ENCODE measurements around the gene DHX34. TPM values are rescaled to one million over a fixed set of nuclear protein-coding genes. Genes with fewer than 3 reads are reported as not detected.

Gene DHX34
- polyA plus RNA-seq, 4 donors, result 6.5 to 13.9 (median 9.4) TPM

GRCh38 chr19:47309608-47310007, 39.5 kb upstream of the DHX34 start, which contains the start of gene C5AR1:
Gene C5AR1, plus strand, starts transcription at chr19:47309861. Its CDS starts 35 bp downstream, at chr19:47309896.
- H3K27ac ChIP-seq (ENCODE audit: low read depth in 1 of 3, low read length in 2 of 3), result no peak within 1 kb of the TSS
- FAIRE-seq, result no peak
- DNase-seq, result no peak
- no peaks in the 10 kb centered on the region for H3K36me3 ChIP-seq (ENCODE audit: control insufficient read depth in 3 of 3, insufficient read depth in 2 of 3, low read depth in 1 of 3, low read length in 3 of 3)
- H3K27me3 ChIP-seq (ENCODE audit: control insufficient read depth in 3 of 3, insufficient read depth in 3 of 3, low read length in 3 of 3), result peaks cover 0 to 2% (median 0%) of the 10 kb centered on the region in 3 donors
- H3K4me3 ChIP-seq (ENCODE audit: low read depth in 1 of 3, low read length in 3 of 3), result no peak within 1 kb of the TSS
- no peaks in the 10 kb centered on the region for H3K4me1 ChIP-seq (ENCODE audit: control insufficient read depth in 3 of 3, insufficient read depth in 2 of 3, low read depth in 1 of 3, low read length in 2 of 3)
- no peaks in the 10 kb centered on the region for H3K9me3 ChIP-seq (ENCODE audit: control insufficient read depth in 2 of 2, insufficient read depth in 1 of 2, low read depth in 1 of 2, low read length in 1 of 2)
- 41 to 56% (median 44%) methylated on average over 12 of the region's 12 CpGs for WGBS, 3 donors

GRCh38 chr19:47310323-47310722, 38.8 kb upstream of the DHX34 start:
- no peak overlapping the region for H3K27ac ChIP-seq (ENCODE audit: low read depth in 1 of 3, low read length in 2 of 3)
- no peaks in the 10 kb centered on the region for H3K36me3 ChIP-seq (ENCODE audit: control insufficient read depth in 3 of 3, insufficient read depth in 2 of 3, low read depth in 1 of 3, low read length in 3 of 3)
- 80 to 88% (median 84%) methylated on average over 2 of the region's 2 CpGs for WGBS, 3 donors
- FAIRE-seq (no peak), DNase-seq (no peak)
- H3K9me3 ChIP-seq (ENCODE audit: control insufficient read depth in 2 of 2, insufficient read depth in 1 of 2, low read depth in 1 of 2, low read length in 1 of 2), result peaks cover 0 to 2% of the 10 kb centered on the region in 2 donors
- no peak overlapping the region for H3K4me3 ChIP-seq (ENCODE audit: low read depth in 1 of 3, low read length in 3 of 3)
- peaks cover 0 to 2% (median 0%) of the 10 kb centered on the region in 3 donors for H3K27me3 ChIP-seq (ENCODE audit: control insufficient read depth in 3 of 3, insufficient read depth in 3 of 3, low read length in 3 of 3)
- no peaks in the 10 kb centered on the region for H3K4me1 ChIP-seq (ENCODE audit: control insufficient read depth in 3 of 3, insufficient read depth in 2 of 3, low read depth in 1 of 3, low read length in 2 of 3)

GRCh38 chr19:47310819-47311218, 38.3 kb upstream of the DHX34 start:
- Histone ChIP-seq H3K9me3 (ENCODE audit: control insufficient read depth in 2 of 2, insufficient read depth in 1 of 2, low read depth in 1 of 2, low read length in 1 of 2) (peaks cover 0 to 2% of the 10 kb centered on the region in 2 donors), H3K36me3 (ENCODE audit: control insufficient read depth in 3 of 3, insufficient read depth in 2 of 3, low read depth in 1 of 3, low read length in 3 of 3) (no peaks in the 10 kb centered on the region), H3K27ac (ENCODE audit: low read depth in 1 of 3, low read length in 2 of 3) (no peak overlapping the region), H3K4me3 (ENCODE audit: low read depth in 1 of 3, low read length in 3 of 3) (no peak overlapping the region), H3K4me1 (ENCODE audit: control insufficient read depth in 3 of 3, insufficient read depth in 2 of 3, low read depth in 1 of 3, low read length in 2 of 3) (no peaks in the 10 kb centered on the region), H3K27me3 (ENCODE audit: control insufficient read depth in 3 of 3, insufficient read depth in 3 of 3, low read length in 3 of 3) (peaks cover 0 to 2% (median 0%) of the 10 kb centered on the region in 3 donors)
- FAIRE-seq (no peak), DNase-seq (no peak)
- WGBS, 3 donors, result 11 to 18% (median 16%) methylated on average over 5 of the region's 5 CpGs

- DNase-seq, result no peak
- Histone ChIP-seq H3K4me3 (ENCODE audit: low read depth in 1 of 3, low read length in 3 of 3) (no peak overlapping the region), H3K9me3 (ENCODE audit: control insufficient read depth in 2 of 2, insufficient read depth in 1 of 2, low read depth in 1 of 2, low read length in 1 of 2) (peaks cover 0 to 2% of the 10 kb centered on the region in 2 donors), H3K36me3 (ENCODE audit: control insufficient read depth in 3 of 3, insufficient read depth in 2 of 3, low read depth in 1 of 3, low read length in 3 of 3) (no peaks in the 10 kb centered on the region), H3K4me1 (ENCODE audit: control insufficient read depth in 3 of 3, insufficient read depth in 2 of 3, low read depth in 1 of 3, low read length in 2 of 3) (no peaks in the 10 kb centered on the region), H3K27ac (ENCODE audit: low read depth in 1 of 3, low read length in 2 of 3) (no peak overlapping the region), H3K27me3 (ENCODE audit: control insufficient read depth in 3 of 3, insufficient read depth in 3 of 3, low read length in 3 of 3) (peaks cover 0 to 2% (median 0%) of the 10 kb centered on the region in 3 donors)
- 73 to 90% (median 76%) methylated on average over 5 of the region's 5 CpGs for WGBS, 3 donors
- FAIRE-seq, result no peak
Measured at GRCh38 chr19:47312366-47313006, 36.6 kb upstream of the DHX34 start.

DNA sequence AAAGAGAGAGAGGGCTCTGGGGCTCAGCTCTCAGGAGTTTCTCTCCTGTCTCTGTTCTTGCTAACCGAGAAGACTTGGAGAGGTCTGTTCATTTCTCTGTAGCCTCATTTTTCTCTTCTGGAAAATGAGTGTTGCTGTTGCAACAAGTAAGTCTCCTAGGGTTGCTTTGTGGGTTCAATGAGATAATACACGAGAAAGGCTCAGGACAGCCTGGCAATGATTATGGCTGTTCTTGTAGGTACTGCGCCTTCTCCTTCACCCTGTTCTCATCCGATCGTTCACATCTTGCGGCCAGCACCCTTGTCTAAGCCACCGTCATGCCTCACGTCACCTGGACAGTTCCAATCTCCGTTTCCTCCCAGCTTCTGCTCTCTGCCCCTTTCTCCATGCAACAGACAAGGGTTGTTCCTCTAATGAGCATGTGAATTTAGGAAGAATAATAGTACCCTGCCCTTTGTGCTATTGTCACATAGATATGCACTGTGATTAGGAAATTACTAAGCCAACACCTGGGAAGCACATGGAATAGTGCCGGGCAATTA, 35.3 kb upstream of the DHX34 start:
- no peak overlapping the region for H3K27ac ChIP-seq (ENCODE audit: low read depth in 1 of 3, low read length in 2 of 3)
- no peak for FAIRE-seq
- whole genome bisulfite sequencing, 3 donors, result 68 to 79% (median 77%) methylated on average over 10 of the region's 10 CpGs
- no peak overlapping the region for H3K4me3 ChIP-seq (ENCODE audit: low read depth in 1 of 3, low read length in 3 of 3)
- peaks cover 0 to 2% (median 0%) of the 10 kb centered on the region in 3 donors for H3K27me3 ChIP-seq (ENCODE audit: control insufficient read depth in 3 of 3, insufficient read depth in 3 of 3, low read length in 3 of 3)
- H3K4me1 ChIP-seq (ENCODE audit: control insufficient read depth in 3 of 3, insufficient read depth in 2 of 3, low read depth in 1 of 3, low read length in 2 of 3), result no peaks in the 10 kb centered on the region
- H3K9me3 ChIP-seq (ENCODE audit: control insufficient read depth in 2 of 2, insufficient read depth in 1 of 2, low read depth in 1 of 2, low read length in 1 of 2), result peaks cover 0 to 2% of the 10 kb centered on the region in 2 donors
- H3K36me3 ChIP-seq (ENCODE audit: control insufficient read depth in 3 of 3, insufficient read depth in 2 of 3, low read depth in 1 of 3, low read length in 3 of 3), result no peaks in the 10 kb centered on the region
- no peak for DNase-seq

- DNase-seq (peak; percentile 14 to 42), FAIRE-seq (no peak)
- Histone ChIP-seq H3K9me3 (ENCODE audit: control insufficient read depth in 2 of 2, insufficient read depth in 1 of 2, low read depth in 1 of 2, low read length in 1 of 2) (peaks cover 0 to 2% of the 10 kb centered on the region in 2 donors), H3K4me1 (ENCODE audit: control insufficient read depth in 3 of 3, insufficient read depth in 2 of 3, low read depth in 1 of 3, low read length in 2 of 3) (no peaks in the 10 kb centered on the region), H3K36me3 (ENCODE audit: control insufficient read depth in 3 of 3, insufficient read depth in 2 of 3, low read depth in 1 of 3, low read length in 3 of 3) (no peaks in the 10 kb centered on the region), H3K27ac (ENCODE audit: low read depth in 1 of 3, low read length in 2 of 3) (peak overlapping the region in 1 of 3 donors; percentile 11), H3K4me3 (ENCODE audit: low read depth in 1 of 3, low read length in 3 of 3) (no peak overlapping the region), H3K27me3 (ENCODE audit: control insufficient read depth in 3 of 3, insufficient read depth in 3 of 3, low read length in 3 of 3) (peaks cover 0 to 2% (median 0%) of the 10 kb centered on the region in 3 donors)
- WGBS, 3 donors, result 32 to 39% (median 38%) methylated on average over 12 of the region's 12 CpGs
Measured at GRCh38 chr19:47315125-47315821, 33.8 kb upstream of the DHX34 start.

DNA sequence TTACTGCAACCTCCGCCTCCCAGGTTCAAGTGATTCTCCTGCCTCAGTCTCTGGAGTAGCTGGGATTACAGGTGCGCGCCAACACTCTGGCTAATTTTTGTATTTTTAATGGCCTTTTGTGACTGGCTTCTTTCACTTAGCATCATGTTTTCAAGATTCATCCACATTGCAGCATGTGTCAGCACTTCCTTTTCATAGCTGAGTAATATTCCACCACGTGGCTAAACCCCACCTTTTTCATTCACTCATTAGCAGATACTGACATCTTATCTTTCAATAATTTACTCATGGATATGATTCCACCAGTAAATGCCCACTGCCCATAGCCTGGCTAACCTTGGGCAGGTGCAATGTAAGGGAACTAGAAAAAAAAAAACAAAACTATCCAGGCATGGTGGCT, 32.6 kb upstream of the DHX34 start:
- Histone ChIP-seq H3K4me3 (ENCODE audit: low read depth in 1 of 3, low read length in 3 of 3) (no peak overlapping the region), H3K4me1 (ENCODE audit: control insufficient read depth in 3 of 3, insufficient read depth in 2 of 3, low read depth in 1 of 3, low read length in 2 of 3) (no peaks in the 10 kb centered on the region), H3K9me3 (ENCODE audit: control insufficient read depth in 2 of 2, insufficient read depth in 1 of 2, low read depth in 1 of 2, low read length in 1 of 2) (peaks cover 0 to 5% of the 10 kb centered on the region in 2 donors), H3K27ac (ENCODE audit: low read depth in 1 of 3, low read length in 2 of 3) (no peak overlapping the region), H3K36me3 (ENCODE audit: control insufficient read depth in 3 of 3, insufficient read depth in 2 of 3, low read depth in 1 of 3, low read length in 3 of 3) (no peaks in the 10 kb centered on the region), H3K27me3 (ENCODE audit: control insufficient read depth in 3 of 3, insufficient read depth in 3 of 3, low read length in 3 of 3) (peaks cover 0 to 2% (median under 1%) of the 10 kb centered on the region in 3 donors)
- no peak for FAIRE-seq
- DNase-seq, result no peak
- WGBS, 3 donors, result 81 to 90% (median 82%) methylated on average over 4 of the region's 4 CpGs

DNA sequence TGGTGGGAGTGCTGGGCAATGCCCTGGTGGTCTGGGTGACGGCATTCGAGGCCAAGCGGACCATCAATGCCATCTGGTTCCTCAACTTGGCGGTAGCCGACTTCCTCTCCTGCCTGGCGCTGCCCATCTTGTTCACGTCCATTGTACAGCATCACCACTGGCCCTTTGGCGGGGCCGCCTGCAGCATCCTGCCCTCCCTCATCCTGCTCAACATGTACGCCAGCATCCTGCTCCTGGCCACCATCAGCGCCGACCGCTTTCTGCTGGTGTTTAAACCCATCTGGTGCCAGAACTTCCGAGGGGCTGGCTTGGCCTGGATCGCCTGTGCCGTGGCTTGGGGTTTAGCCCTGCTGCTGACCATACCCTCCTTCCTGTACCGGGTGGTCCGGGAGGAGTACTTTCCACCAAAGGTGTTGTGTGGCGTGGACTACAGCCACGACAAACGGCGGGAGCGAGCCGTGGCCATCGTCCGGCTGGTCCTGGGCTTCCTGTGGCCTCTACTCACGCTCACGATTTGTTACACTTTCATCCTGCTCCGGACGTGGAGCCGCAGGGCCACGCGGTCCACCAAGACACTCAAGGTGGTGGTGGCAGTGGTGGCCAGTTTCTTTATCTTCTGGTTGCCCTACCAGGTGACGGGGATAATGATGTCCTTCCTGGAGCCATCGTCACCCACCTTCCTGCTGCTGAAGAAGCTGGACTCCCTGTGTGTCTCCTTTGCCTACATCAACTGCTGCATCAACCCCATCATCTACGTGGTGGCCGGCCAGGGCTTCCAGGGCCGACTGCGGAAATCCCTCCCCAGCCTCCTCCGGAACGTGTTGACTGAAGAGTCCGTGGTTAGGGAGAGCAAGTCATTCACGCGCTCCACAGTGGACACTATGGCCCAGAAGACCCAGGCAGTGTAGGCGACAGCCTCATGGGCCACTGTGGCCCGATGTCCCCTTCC, 28.9 kb upstream of the DHX34 start:
- Histone ChIP-seq H3K4me3 (ENCODE audit: low read depth in 1 of 3, low read length in 3 of 3) (no peak overlapping the region), H3K4me1 (ENCODE audit: control insufficient read depth in 3 of 3, insufficient read depth in 2 of 3, low read depth in 1 of 3, low read length in 2 of 3) (no peaks in the 10 kb centered on the region), H3K9me3 (ENCODE audit: control insufficient read depth in 2 of 2, insufficient read depth in 1 of 2, low read depth in 1 of 2, low read length in 1 of 2) (peaks cover 0 to 3% of the 10 kb centered on the region in 2 donors), H3K36me3 (ENCODE audit: control insufficient read depth in 3 of 3, insufficient read depth in 2 of 3, low read depth in 1 of 3, low read length in 3 of 3) (no peaks in the 10 kb centered on the region), H3K27me3 (ENCODE audit: control insufficient read depth in 3 of 3, insufficient read depth in 3 of 3, low read length in 3 of 3) (peaks cover 0 to 8% (median 0%) of the 10 kb centered on the region in 3 donors), H3K27ac (ENCODE audit: low read depth in 1 of 3, low read length in 2 of 3) (no peak overlapping the region)
- DNase-seq, result no peak
- FAIRE-seq, result no peak
- WGBS, 3 donors, result 93 to 94% (median 93%) methylated on average over 46 of the region's 46 CpGs

Data from small intestine (tissue), 7 donors.